ENCODE measurements around the gene ARMH3. TPM values are rescaled to one million over a fixed set of nuclear protein-coding genes. Genes with fewer than 3 reads are reported as not detected.

The ARMH3 gene
- total RNA-seq, 1 experiment from 2014 or later: 4.6 TPM

- no peak for DNase-seq (ENCODE audit: low read depth)
These were observed 116.2 kb downstream of the ARMH3 start for GRCh38 chr10:101939729-101940128.

- DNase-seq (ENCODE audit: low read depth): peak; percentile 13
These were observed 116.8 kb downstream of the ARMH3 start for GRCh38 chr10:101939008-101939648.

- peak; percentile 67 for DNase-seq (ENCODE audit: low read depth)
These were observed 117.5 kb downstream of the ARMH3 start for GRCh38 chr10:101938305-101939007.

- no peak for DNase-seq (ENCODE audit: low read depth)
These were observed 120.5 kb downstream of the ARMH3 start for GRCh38 chr10:101935431-101935830.

- no peak for DNase-seq (ENCODE audit: low read depth)
These were observed 121.2 kb downstream of the ARMH3 start for GRCh38 chr10:101934686-101935305.

- DNase-seq (ENCODE audit: low read depth): no peak
These were observed 122.0 kb downstream of the ARMH3 start for GRCh38 chr10:101933976-101934375.

- DNase-seq (ENCODE audit: low read depth): no peak
These were observed 123.8 kb downstream of the ARMH3 start for GRCh38 chr10:101932183-101932582.

GRCh38 chr10:101925027-101925426, 130.9 kb downstream of the ARMH3 start:
- DNase-seq (ENCODE audit: low read depth): no peak

- DNase-seq (ENCODE audit: low read depth): no peak
These were observed 132.7 kb downstream of the ARMH3 start for GRCh38 chr10:101923256-101923655.

GRCh38 chr10:101922846-101923245, 133.1 kb downstream of the ARMH3 start:
- DNase-seq (ENCODE audit: low read depth): no peak

- no peak for DNase-seq (ENCODE audit: low read depth)
These were observed 135.4 kb downstream of the ARMH3 start for GRCh38 chr10:101920546-101920945.

- no peak for DNase-seq (ENCODE audit: low read depth)
These were observed 136.8 kb downstream of the ARMH3 start for GRCh38 chr10:101919026-101919770.

- no peak for DNase-seq (ENCODE audit: low read depth)
These were observed 143.3 kb downstream of the ARMH3 start for GRCh38 chr10:101912561-101913179.

GRCh38 chr10:101906586-101907183, 149.3 kb downstream of the ARMH3 start:
- DNase-seq (ENCODE audit: low read depth): no peak

- DNase-seq (ENCODE audit: low read depth): no peak
These were observed 150.7 kb downstream of the ARMH3 start for GRCh38 chr10:101905251-101905650.

- no peak for DNase-seq (ENCODE audit: low read depth)
These were observed 152.0 kb downstream of the ARMH3 start for GRCh38 chr10:101903827-101904550.

GRCh38 chr10:101902820-101903145, 153.2 kb downstream of the ARMH3 start:
- DNase-seq (ENCODE audit: low read depth): no peak

GRCh38 chr10:101902032-101902819, 153.7 kb downstream of the ARMH3 start:
- DNase-seq (ENCODE audit: low read depth): no peak

GRCh38 chr10:101901340-101901739, 154.6 kb downstream of the ARMH3 start:
- DNase-seq (ENCODE audit: low read depth): no peak

GRCh38 chr10:101897633-101898032, 158.3 kb downstream of the ARMH3 start:
- DNase-seq (ENCODE audit: low read depth): no peak

Data from Daoy (cell line).